GM21423 (cell line): ENCODE data around the gene BHLHE40.

Source experiments
- ATAC-seq: cut with Tn5 transposase; IDR thresholded peaks from one replicate; pipeline ENCODE4 v1.9.1; 2021; ENCODE audit warnings: mild to moderate bottlenecking, moderate library complexity; ENCODE audit not compliant: unreplicated experiment

The BHLHE40 gene

DNA sequence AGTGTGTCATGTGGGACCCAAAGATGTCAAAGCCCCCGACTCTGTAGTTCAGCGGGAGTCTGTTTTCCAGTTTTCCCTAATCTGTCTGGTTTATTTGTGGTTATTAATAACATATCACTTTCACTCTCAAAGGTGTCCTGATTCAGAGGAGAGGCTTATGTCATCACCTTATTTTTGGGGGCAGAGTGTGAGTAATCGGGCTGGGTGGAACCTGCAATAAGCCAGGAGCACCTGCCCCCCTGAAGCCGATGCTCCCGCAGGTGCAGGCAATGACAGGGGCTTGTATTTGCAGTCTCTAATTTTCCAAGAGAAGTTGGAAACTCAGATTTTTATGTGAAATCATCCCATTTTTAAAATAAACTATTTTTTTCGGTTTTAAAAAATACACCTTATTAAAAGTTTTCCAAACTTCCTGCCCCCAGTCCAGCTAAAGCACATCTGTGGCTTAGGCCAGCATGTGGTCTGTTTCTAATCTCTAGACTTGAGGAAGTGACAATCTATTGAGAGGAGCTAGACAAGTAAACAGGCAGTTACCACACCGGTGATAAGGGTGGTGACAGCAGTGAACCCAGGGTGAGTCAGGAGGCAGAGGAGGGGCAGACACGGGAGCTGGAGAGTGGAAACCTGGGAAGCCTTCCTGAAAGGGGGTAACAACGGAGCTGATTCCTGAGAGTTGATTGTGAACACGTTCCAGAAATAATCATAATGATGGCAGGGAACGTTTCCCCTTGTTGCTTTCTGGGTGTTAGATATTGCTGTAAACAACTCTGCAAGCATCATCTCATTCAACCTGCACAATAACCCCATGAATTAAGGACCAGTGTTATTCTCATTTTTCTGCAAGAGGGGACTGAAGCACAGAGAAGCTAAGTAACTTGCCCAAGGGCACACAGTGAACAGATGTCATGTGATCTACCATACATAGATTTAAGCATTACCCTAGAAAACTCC, 37.2 kb downstream of the BHLHE40 start:
- ATAC-seq, result peak; percentile 66

DNA sequence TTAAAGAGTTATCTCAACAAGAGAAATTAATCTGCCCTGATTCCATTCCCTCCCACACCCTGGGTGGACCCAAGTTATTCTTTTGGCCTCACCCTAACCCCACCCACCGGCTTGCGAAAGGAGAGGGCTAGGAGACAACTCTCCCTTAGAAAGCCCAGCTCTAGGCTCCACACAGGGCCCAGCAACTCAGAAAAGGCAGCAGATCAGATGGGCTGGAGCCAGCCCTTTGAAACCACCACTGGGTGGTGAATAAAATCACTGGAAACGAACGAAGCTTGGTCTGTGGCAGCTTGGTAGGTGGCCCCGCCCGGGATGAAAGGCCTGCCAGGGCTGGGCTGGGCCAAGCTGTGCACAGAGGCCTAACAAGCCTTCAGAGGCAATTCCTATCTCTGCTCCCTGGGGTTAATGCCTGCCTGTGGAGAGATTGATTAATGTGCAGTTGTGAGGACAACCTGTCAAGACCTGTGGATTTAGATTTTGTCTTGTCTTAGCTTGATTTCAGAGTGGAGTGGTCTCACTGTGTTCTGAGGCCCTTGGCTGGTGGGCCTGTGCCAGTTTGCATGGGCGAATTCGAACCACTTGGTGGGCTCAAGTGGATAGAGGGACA, 38.8 kb downstream of the BHLHE40 start:
- ATAC-seq, result no peak

DNA sequence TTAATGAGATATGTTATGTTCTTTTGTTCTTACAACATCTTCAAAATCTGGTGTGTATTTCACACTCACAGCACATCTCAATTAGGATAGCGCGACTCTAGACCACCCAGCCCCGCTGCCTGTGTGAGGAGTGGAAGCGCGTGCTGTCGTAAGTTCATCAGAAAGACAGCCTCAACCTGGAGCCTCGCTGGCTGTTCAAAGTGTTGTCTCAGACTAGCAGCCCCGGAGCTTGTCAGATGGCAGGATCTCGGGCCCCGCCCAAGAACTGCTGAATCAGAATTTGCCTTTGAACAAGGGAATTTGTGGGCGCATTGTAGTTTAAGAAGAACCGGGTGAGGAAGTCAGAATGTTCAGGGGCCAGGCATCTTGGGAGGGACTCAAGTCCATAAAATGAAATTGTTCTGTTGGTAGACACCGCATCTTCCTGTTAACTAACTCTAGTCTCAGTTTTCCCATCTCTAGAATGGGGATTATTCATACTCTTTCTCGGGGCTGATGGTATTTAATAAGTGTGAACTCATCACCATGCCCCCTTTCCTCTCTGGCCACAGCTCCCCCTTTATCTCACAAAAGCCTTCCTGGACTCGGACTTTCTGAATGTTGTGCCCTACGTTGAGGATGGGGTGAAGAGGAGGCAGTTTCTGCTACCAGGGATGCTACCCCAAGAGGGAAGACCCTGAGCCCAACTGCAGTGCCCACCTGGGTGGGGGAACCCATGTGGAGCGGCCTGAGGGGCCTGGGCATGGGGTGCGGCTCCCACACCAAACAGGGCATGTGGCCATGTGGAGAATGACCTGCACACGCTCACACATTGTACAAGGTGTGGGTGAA, 40.4 kb downstream of the BHLHE40 start:
- no peak for ATAC-seq

DNA sequence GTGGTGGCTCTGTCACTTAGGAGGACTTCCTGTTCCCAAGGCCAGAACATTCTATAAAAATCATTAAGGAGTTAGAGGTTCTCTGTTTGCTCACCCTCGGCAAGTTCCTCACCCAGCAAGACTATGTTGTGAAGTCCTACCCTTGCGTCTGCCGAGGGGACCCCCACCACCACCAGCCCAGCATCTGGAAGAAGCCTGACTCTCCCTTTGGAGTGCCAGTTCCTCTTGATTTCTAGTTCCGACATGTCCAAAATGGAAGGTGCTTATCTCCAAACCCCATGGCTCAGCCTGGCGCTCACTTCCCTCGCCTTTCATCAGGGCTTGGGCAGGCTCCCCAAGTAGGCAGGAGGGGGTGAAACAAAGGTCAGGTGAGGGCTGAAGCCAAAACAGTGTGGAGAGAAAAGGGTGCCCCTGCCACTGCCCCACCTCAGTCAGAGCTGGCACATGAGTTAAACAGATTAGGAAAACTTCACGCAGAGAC, 41.0 kb downstream of the BHLHE40 start:
- ATAC-seq, result no peak

DNA sequence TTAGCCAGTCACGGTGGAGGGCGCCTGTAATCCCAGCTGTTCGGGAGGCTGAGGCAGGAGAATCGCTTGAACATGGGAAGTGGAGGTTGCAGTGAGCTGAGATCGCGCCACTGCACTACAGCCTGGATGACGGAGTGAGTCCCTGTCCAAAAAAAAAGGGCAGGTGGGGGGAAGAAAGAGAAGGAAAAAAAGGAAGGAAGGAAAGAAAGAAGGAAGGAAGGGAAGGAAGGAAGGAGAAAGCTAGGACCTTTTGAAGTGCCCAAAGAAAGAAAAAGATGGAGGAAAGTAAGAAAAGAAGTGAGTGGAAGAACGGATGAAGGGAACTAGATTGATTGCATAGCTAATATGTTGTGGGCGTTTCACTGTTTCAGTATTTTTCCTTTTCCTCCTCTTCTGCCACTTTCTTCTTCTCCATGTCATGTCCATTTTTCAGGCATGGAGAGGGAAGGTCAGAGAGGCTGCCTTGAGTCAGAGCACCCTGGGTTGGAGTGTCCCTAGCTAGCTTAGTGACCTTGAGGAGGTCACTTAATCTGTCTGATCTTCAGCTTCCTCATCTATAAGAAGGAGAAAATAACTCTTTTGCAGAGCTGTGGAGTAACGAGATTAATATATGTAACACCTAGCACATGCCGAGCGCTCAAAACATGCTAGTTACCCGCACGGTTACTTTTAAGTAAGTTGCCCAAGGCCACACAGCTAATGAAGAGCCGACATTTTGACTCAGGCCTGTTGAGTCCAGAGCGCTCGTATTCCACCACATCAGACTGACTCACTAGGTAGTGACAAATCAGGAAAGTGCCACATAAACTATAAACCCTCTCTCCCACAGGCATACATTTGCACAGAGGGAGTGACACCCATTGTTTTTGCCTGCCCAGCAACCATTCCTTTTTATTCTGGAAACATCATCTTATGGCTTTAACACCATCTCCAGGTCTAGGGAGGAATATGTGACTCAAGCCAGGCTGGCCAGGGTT, 42.2 kb downstream of the BHLHE40 start:
- no peak for ATAC-seq

DNA sequence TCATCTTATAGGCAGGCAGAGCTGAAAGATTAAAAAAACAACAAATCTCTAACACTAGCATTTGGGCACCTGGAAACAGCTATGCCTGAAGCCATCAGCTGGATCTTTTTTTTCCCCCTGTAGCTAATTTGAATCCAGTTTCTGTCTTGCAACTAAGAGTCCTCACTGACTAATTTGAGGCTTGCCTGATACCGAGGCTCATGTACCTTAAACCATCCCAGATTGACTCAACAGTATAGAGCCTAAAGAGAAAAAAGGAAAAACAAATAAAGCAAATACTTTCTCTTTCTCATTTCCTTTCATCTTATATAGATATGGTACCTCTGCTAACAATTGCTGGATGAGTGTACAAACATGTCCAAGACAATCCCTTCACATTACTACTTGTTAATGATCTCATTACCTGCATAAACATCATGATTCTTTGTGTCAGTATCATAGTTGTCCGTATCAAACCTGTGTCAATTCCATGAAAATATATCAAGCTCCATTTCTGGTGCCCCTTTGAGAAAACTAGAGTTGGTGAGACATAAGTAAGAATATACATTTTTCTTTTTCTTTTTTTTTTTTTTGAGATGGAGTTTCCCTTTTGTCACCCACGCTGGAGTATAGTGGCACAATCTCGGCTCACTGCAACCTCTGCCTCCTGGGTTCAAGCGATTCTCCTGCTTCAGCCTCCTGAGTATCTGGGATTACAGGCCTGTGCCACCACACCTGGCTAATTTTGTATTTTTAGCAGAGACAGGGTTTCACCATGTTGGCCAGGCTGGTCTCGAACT, 43.1 kb downstream of the BHLHE40 start:
- ATAC-seq, result peak; percentile 70

DNA sequence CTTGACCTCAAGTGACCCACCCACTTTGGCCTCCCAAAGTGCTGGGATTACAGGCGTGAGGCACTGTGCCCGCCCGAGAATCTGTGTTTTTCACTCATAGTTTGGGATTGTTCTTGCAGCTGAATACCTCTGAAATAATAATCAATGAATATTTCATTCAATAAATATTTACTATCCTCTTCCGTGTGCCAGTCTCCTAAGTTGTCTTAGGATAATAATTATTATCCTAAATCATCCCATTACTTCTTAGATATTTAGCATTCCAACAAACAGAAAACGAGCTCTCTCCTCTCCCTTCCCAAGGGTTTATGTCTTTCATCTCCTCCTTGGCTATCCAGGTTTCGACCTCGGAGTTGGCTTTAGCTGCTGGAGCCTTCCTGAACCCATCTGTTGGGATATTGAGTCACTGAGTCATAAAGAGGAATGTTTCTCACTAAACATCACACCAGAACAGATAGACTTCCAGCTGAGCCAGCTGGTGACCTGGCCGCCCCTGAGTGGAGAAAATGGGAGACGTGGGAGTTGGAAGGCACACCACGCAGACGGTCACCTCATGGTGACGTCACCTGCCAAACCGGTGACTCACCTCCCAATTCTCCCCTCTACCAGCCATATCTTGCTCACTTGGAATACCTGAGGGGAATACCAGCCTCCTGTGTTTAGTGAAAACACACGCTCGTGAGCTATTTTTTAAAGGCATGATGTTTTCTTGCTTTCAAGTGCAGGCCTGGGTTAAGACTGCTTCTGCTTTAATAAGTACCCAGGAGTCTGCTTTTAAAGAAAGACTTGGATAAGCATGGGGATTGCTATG, 43.9 kb downstream of the BHLHE40 start:
- no peak for ATAC-seq

DNA sequence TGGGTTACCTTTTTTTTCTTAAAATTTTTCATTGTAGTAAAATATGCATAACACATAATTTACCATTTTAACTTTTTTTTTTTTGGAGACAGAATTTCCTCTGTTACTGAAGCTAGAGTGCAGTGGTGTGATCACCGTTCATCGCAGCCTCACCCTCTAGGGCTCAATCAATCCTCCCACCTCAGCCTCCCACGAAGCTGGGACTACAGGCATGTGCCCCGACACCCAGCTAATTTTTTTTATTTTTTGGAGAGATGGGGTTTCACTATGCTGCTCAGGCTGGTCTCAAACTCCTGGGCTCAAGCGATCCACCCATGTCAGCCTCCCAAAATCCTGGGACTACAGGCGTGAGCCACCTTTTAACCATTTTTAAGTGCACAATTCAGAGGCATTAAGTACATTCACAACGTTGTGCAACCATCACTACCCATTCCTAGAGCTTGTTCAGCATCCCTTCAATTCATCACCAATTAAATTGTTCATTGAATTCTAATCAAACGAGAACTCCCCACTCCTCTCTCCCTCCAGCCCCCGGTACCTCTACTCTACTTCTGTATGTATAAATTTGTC, 44.6 kb downstream of the BHLHE40 start:
- no peak for ATAC-seq

DNA sequence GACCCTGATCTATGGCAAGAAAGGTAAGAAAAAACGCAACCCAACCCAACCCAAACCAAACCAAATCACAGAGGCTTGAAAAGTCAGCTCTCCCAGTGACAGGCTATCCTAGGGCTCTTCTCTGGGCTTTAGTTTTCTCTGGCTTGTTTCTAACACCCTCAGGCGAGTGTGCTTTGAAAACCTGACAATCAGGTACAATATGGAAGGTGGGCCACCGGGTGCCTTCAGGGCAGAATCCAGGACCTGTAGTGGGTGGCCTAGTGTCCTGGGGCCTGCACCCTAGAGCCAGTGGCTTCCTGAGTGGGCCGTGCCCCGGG, 46.8 kb downstream of the BHLHE40 start:
- ATAC-seq, result peak; percentile 3

DNA sequence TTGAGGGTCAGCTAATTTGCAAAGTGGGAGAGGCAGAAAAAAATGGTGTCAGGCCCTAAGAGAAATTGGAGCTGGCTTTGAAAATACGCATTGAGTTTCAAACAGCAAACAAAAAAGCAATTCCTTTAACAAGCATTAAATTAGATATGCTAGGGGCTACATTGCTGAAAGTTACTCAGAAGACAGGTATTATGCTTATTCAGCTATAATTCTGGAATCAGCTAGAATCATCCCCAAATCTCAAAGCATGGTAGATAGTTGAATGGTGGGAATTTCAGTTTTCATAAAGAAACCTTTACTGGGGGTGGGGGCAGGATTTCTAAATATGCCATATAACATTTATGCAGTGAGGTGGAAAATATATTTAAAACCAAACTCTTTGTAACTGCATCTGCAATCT, 50.5 kb downstream of the BHLHE40 start:
- ATAC-seq, result no peak

DNA sequence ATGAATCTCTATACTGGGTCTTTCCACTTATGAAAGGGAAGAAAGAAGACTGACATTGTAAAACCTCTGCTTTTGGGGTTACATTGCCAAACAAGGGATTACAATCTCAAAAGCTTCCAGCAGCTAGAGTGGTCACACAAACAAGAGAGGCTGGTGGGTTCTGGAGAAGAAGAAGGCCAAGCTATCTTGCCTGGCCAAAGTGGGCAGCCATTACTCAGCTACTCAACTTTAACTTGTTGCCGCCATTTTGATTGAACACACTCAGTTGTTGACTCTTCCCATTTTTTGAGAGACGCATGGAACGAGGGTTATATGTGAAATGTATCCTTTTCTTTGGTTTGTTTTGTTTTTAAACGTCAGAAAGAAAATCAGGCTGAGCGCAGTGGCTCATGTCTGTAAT, 50.9 kb downstream of the BHLHE40 start:
- no peak for ATAC-seq

DNA sequence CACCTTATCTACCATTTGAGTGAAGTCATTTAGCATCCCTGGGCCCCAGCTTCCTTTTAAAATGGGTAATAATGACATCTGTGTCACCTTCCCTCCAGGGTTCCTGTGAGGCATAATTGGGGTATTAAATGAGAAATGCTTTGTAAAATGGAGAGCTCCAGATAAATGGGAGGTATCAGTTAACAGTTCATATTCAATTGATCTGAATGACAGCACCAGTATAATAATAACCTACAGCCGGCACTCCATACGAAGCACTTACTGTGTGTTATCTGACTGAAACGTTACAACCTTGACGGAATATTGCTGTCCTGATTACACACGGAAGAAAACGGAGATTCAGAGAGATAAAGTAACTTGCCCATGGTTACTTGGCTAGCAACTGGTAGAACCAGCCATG, 53.6 kb downstream of the BHLHE40 start:
- no peak for ATAC-seq
